Lung (tissue), 12 donors: ENCODE measurements around the gene HOXC11. TPM values are rescaled to one million over a fixed set of nuclear protein-coding genes. Genes with fewer than 3 reads are reported as not detected.

ENCODE experiments used
- ATAC-seq: fragments of 200-7000 bp; cut with Tn5 transposase; one replicate; pipeline ENCODE4 v1.9.1; 2020; ENCODE audit warnings: moderate number of reproducible peaks; ENCODE audit not compliant: insufficient read depth, low FRiP score
- DNase-seq, 3 donors: peaks; one replicate each; pipeline ENCODE4 v3.0.0-alpha.2; 2013 to 2017
- H3K27ac ChIP-seq, 2 donors: one replicate each; pipeline ENCODE4 v1.5.1; 2013; ENCODE audit warnings: mild to moderate bottlenecking in 2 of 2, moderate library complexity in 2 of 2, control low read depth in 1 of 2, inconsistent platforms in 1 of 2, low read depth in 1 of 2, low read length in 1 of 2
- H3K27me3 ChIP-seq, 3 donors: one replicate each; pipeline ENCODE4 v1.5.1; 2013; ENCODE audit warnings: low read length in 2 of 3; ENCODE audit not compliant: control insufficient read depth in 3 of 3, insufficient read depth in 3 of 3
- H3K36me3 ChIP-seq, 4 donors: one replicate each; pipeline ENCODE4 v1.5.1; 2013; ENCODE audit warnings: low read length in 4 of 4, mild to moderate bottlenecking in 1 of 4, moderate library complexity in 1 of 4; ENCODE audit not compliant: control insufficient read depth in 4 of 4, insufficient read depth in 4 of 4
- H3K4me1 ChIP-seq, 5 donors: one replicate each; pipeline ENCODE4 v1.5.1; 2013; ENCODE audit warnings: low read length in 5 of 5, mild to moderate bottlenecking in 2 of 5, moderate library complexity in 1 of 5; ENCODE audit not compliant: control insufficient read depth in 5 of 5, insufficient read depth in 5 of 5
- H3K4me3 ChIP-seq: one replicate; pipeline ENCODE4 v1.5.1; 2013; ENCODE audit warnings: mild to moderate bottlenecking, control low read depth, moderate library complexity
- H3K9ac ChIP-seq, 2 donors: one replicate each; pipeline ENCODE4 v1.5.1; 2013; ENCODE audit warnings: low read length in 2 of 2, control low read depth in 1 of 2; ENCODE audit not compliant: insufficient read depth in 1 of 2
- H3K9me3 ChIP-seq, 4 donors: one replicate each; pipeline ENCODE4 v1.5.1; 2013; ENCODE audit warnings: low read length in 3 of 4, mild to moderate bottlenecking in 1 of 4, moderate library complexity in 1 of 4; ENCODE audit not compliant: control insufficient read depth in 4 of 4, insufficient read depth in 3 of 4
- CTCF ChIP-seq: IDR thresholded peaks from 2 replicates; pipeline ENCODE4 v1.5.1; 2012; ENCODE audit warnings: mild to moderate bottlenecking; ENCODE audit errors: control extremely low read depth, extremely low read depth
- WGBS, 2 donors: extraction: QIAGEN DNeasy Blood & Tissue Kit; methylation state at CpG; one replicate each; pipeline ENCODE4 v1.1.7; 2013; 5-methylcytosine and 5-hydroxymethylcytosine counted together
- polyA plus RNA-seq, 2 donors: library from polyadenylated mRNA; stranded (reverse); fragments of 200-250 nt; gene quantifications; one replicate each; pipeline ENCODE4 v1.2.1, GENCODE V29; 2013
- total RNA-seq, 2 donors: library from RNA; depleted of rRNA in 1 of 2; stranded (reverse); fragments of >200 nt in 1 of 2; gene quantifications; one replicate each; pipeline ENCODE4 v1.2.1, GENCODE V29; 2014 to 2021
- donor health status: control.
- donor health status: control.
- donor health status: Bipolar disorder and iron deficiency.
- donor health status: healthy.
- donor health status: DM: yes; HTN: yes; CAD: no.

HOXC11 gene
- total and polyA plus RNA-seq, 4 donors: not detected

- 7% methylated on average over 30 to 31 of the region's 31 CpGs for WGBS, 2 donors
- TF ChIP-seq CTCF: no peak
- ATAC-seq: no peak
- DNase-seq: no peak
- Histone ChIP-seq H3K9me3 (peaks cover 0 to 14% (median 0%) of the 10 kb centered on the region in 4 donors), H3K27me3 (peaks cover 33 to 100% (median 99%) of the 10 kb centered on the region in 3 donors), H3K4me1 (peaks cover 0 to 3% (median 0%) of the 10 kb centered on the region in 5 donors), H3K9ac (no peak overlapping the region), H3K27ac (no peak overlapping the region), H3K36me3 (no peaks in the 10 kb centered on the region), H3K4me3 (no peak overlapping the region)
Measured at GRCh38 chr12:53928054-53928835, 44.7 kb upstream of the HOXC11 start.

- Histone ChIP-seq H3K4me1 (peaks cover 0 to 3% (median 0%) of the 10 kb centered on the region in 5 donors), H3K27ac (no peak overlapping the region), H3K9me3 (peaks cover 0 to 18% (median 0%) of the 10 kb centered on the region in 4 donors), H3K36me3 (no peaks in the 10 kb centered on the region), H3K27me3 (peaks cover 40 to 100% (median 99%) of the 10 kb centered on the region in 3 donors), H3K9ac (no peak overlapping the region), H3K4me3 (no peak overlapping the region)
- DNase-seq (no peak), ATAC-seq (no peak)
- WGBS, 2 donors: 15 to 20% methylated on average over 4 of the region's 4 CpGs
- TF ChIP-seq CTCF: no peak
Measured at GRCh38 chr12:53929527-53929926, 43.4 kb upstream of the HOXC11 start.

GRCh38 chr12:53930591-53931255, 42.2 kb upstream of the HOXC11 start:
- H3K27me3 ChIP-seq: peaks cover 40 to 100% (median 99%) of the 10 kb centered on the region in 3 donors
- H3K9me3 ChIP-seq: peaks cover 0 to 18% (median 0%) of the 10 kb centered on the region in 4 donors
- H3K36me3 ChIP-seq: no peaks in the 10 kb centered on the region
- TF ChIP-seq CTCF: no peak
- H3K4me1 ChIP-seq: peaks cover 0 to 3% (median 0%) of the 10 kb centered on the region in 5 donors
- no peak overlapping the region for H3K9ac ChIP-seq
- H3K4me3 ChIP-seq: no peak overlapping the region
- 7 to 8% methylated on average over 30 of the region's 30 CpGs for WGBS, 2 donors
- ATAC-seq (no peak), DNase-seq (no peak)
- no peak overlapping the region for H3K27ac ChIP-seq
